Progenitor cell of endocrine pancreas (in vitro differentiated cells): ENCODE measurements around the gene IFT81. TPM values are rescaled to one million over a fixed set of nuclear protein-coding genes. Genes with fewer than 3 reads are reported as not detected.
"Not testable (repeated sequence)": the region's sequence is repeated elsewhere in the genome, so short reads cannot be mapped to it uniquely, and the experiment has no call there.

Source experiments
- DNase-seq: peaks from one replicate; pipeline ENCODE4 v3.0.0; 2021; ENCODE audit warnings: low spot score; ENCODE audit not compliant: unreplicated experiment
- H3K27ac Mint-ChIP-seq: 2 replicates; pipeline ENCODE4 v1.8.0; 2021; ENCODE audit warnings: mild to moderate bottlenecking, moderate library complexity, mixed read lengths
- H3K27me3 Mint-ChIP-seq: 2 replicates; pipeline ENCODE4 v1.8.0; 2021; ENCODE audit warnings: mixed read lengths
- H3K36me3 Mint-ChIP-seq: 2 replicates; pipeline ENCODE4 v1.8.0; 2022; ENCODE audit warnings: mixed read lengths; ENCODE audit not compliant: insufficient read depth
- H3K4me1 Mint-ChIP-seq: 2 replicates; pipeline ENCODE4 v1.8.0; 2021; ENCODE audit warnings: low read depth, mixed read lengths
- H3K4me3 Mint-ChIP-seq: 2 replicates; pipeline ENCODE4 v1.8.0; 2021; ENCODE audit warnings: low read depth, mild to moderate bottlenecking, moderate library complexity, mixed read lengths
- H3K9me3 Mint-ChIP-seq: 2 replicates; pipeline ENCODE4 v1.8.0; 2021; ENCODE audit warnings: low read depth, mixed read lengths
- CTCF ChIP-seq: fragments of 200-600 bp; sonication (generic); IDR thresholded peaks from one replicate; pipeline ENCODE4 v1.5.0; 2021; ENCODE audit warnings: antibody characterized with exemption, mild to moderate bottlenecking; ENCODE audit not compliant: unreplicated experiment
- total RNA-seq: library from RNA; stranded (reverse); gene quantifications from 2 replicates; pipeline ENCODE4 v1.2.1, GENCODE V29; 2021

Gene IFT81
- total RNA-seq, 1 donor from 2014 or later = 48.7 TPM

GRCh38 chr12:110249716-110250225 is 125.6 kb downstream of the IFT81 start:
- H3K9me3 Mint-ChIP-seq = no peaks in the 10 kb centered on the region
- H3K27ac Mint-ChIP-seq = peak overlapping the region; percentile 77

GRCh38 chr12:110251381-110251780 is 127.2 kb downstream of the IFT81 start:
- Mint-ChIP-seq H3K27ac (no peak overlapping the region), H3K4me3 (no peak overlapping the region), H3K9me3 (no peaks in the 10 kb centered on the region), H3K4me1 (peaks cover 40% of the 10 kb centered on the region), H3K36me3 (no peaks in the 10 kb centered on the region), H3K27me3 (no peaks in the 10 kb centered on the region)
- DNase-seq = no peak
- no peak for TF ChIP-seq CTCF

More at GRCh38 chr12:110249716-110250225, 125.6 kb downstream of the IFT81 start:
- H3K36me3 Mint-ChIP-seq = peaks cover 2% of the 10 kb centered on the region
- no peak overlapping the region for H3K4me3 Mint-ChIP-seq
- no peak for DNase-seq
- no peaks in the 10 kb centered on the region for H3K27me3 Mint-ChIP-seq
- peaks cover 43% of the 10 kb centered on the region for H3K4me1 Mint-ChIP-seq
- TF ChIP-seq CTCF = no peak

- no peaks in the 10 kb centered on the region for H3K27me3 Mint-ChIP-seq
- no peak for TF ChIP-seq CTCF
- H3K36me3 Mint-ChIP-seq = no peaks in the 10 kb centered on the region
- H3K9me3 Mint-ChIP-seq = no peaks in the 10 kb centered on the region
- no peak overlapping the region for H3K27ac Mint-ChIP-seq
- no peak overlapping the region for H3K4me3 Mint-ChIP-seq
- H3K4me1 Mint-ChIP-seq = peaks cover 26% of the 10 kb centered on the region
- DNase-seq = no peak
Measured at GRCh38 chr12:110252716-110253115, 128.6 kb downstream of the IFT81 start.

GRCh38 chr12:110253176-110253575 is 129.0 kb downstream of the IFT81 start:
- H3K27me3 Mint-ChIP-seq = no peaks in the 10 kb centered on the region
- H3K36me3 Mint-ChIP-seq = no peaks in the 10 kb centered on the region
- no peaks in the 10 kb centered on the region for H3K9me3 Mint-ChIP-seq
- H3K4me1 Mint-ChIP-seq = peaks cover 22% of the 10 kb centered on the region
- DNase-seq = no peak
- no peak overlapping the region for H3K4me3 Mint-ChIP-seq
- TF ChIP-seq CTCF = no peak
- H3K27ac Mint-ChIP-seq = no peak overlapping the region

- H3K27me3 Mint-ChIP-seq = no peaks in the 10 kb centered on the region
- peaks cover 5% of the 10 kb centered on the region for H3K4me1 Mint-ChIP-seq
- H3K9me3 Mint-ChIP-seq = no peaks in the 10 kb centered on the region
- TF ChIP-seq CTCF = no peak
- no peak for DNase-seq
- no peak overlapping the region for H3K4me3 Mint-ChIP-seq
- no peak overlapping the region for H3K27ac Mint-ChIP-seq
- H3K36me3 Mint-ChIP-seq = no peaks in the 10 kb centered on the region
Measured at GRCh38 chr12:110254971-110255540, 130.9 kb downstream of the IFT81 start.

- not testable (repeated sequence) for H3K4me1 Mint-ChIP-seq, H3K27ac Mint-ChIP-seq, H3K36me3 Mint-ChIP-seq, H3K4me3 Mint-ChIP-seq, H3K9me3 Mint-ChIP-seq, DNase-seq, H3K27me3 Mint-ChIP-seq
Measured at GRCh38 chr12:110255890-110256456, 131.8 kb downstream of the IFT81 start.
